HCT116 (cell line): ENCODE measurements around the gene LIN7B. TPM values are rescaled to one million over a fixed set of nuclear protein-coding genes. Genes with fewer than 3 reads are reported as not detected.

Experiments
- ATAC-seq: fragments of 200-7000 bp; cut with Tn5 transposase; 2 replicates; pipeline ENCODE4 v1.9.1; 2020; ENCODE audit warnings: mild to moderate bottlenecking, moderate library complexity
- BruUV-seq: library from RNA; stranded (reverse); fragments of 400-500 nt; replicated peaks from 2 replicates; lab custom pipeline; 2021; lab: Mats Ljungman, UMichigan
- CTCF ChIA-PET: fragments of 300-600 bp; sonication (Branson Sonifier 250); formaldehyde crosslinking; loops from one replicate; lab custom pipeline; 2021; ENCODE audit warnings: antibody characterized with exemption; lab: Charles Lee
- POLR2A ChIA-PET: fragments of 300-600, 350-600 bp; sonication (Branson Sonifier 250); formaldehyde crosslinking; loops from one replicate; lab custom pipeline; 2021; ENCODE audit warnings: antibody characterized with exemption; lab: Charles Lee
- RAD21 ChIA-PET, 2 experiments: fragments of 300-600 bp; sonication (Branson Sonifier 250); formaldehyde crosslinking; loops; one replicate each; lab custom pipeline; 2023; ENCODE audit warnings: low total read pairs in 2 of 2; ENCODE audit not compliant: uncharacterized antibody in 2 of 2, unreplicated experiment in 2 of 2, low non-redundant PET in 1 of 2; lab: Charles Lee
- DNase-seq: peaks from one replicate; pipeline ENCODE4 v3.0.0-alpha.2; 2010; ENCODE audit warnings: low read depth, low spot score
- H2AFZ ChIP-seq: fragments of 200-600 bp; shearing (Covaris generic), sonication (generic); 2 replicates; pipeline ENCODE4 v1.6.1; 2017; ENCODE audit warnings: low read depth, mixed run types, mixed read lengths, antibody characterized with exemption, low read length; ENCODE audit not compliant: poor library complexity, severe bottlenecking
- H3K27ac ChIP-seq: 2 replicates; pipeline ENCODE4 v1.5.1; 2012; ENCODE audit warnings: low read depth, low read length
- H3K27me3 ChIP-seq: fragments of 200-600 bp; sonication (generic); 2 replicates; pipeline ENCODE4 v1.6.1; 2016; ENCODE audit warnings: mixed run types, low read length, mixed read lengths; ENCODE audit not compliant: insufficient read depth
- H3K36me3 ChIP-seq, 2 experiments: fragments of 200-500 bp in 1 of 2; fragments of 200-600 bp in 1 of 2; sonication (Bioruptor generic) in 1 of 2; sonication (generic) in 1 of 2; 2 replicates each; pipeline versions ENCODE4 v1.5.1 to v1.6.1; 2014 to 2016; ENCODE audit warnings: low read length in 2 of 2, inconsistent platforms in 1 of 2, mixed read lengths in 1 of 2, mixed run types in 1 of 2; ENCODE audit not compliant: insufficient read depth in 2 of 2, control insufficient read depth in 1 of 2
- H3K4me1 ChIP-seq, 2 experiments: fragments of 200-600 bp in 1 of 2; sonication (generic) in 1 of 2; 2 replicates each; pipeline versions ENCODE4 v1.5.1 to v1.6.1; 2012 to 2017; ENCODE audit warnings: low read length in 2 of 2, inconsistent platforms in 1 of 2, mild to moderate bottlenecking in 1 of 2, mixed read lengths in 1 of 2, mixed run types in 1 of 2, moderate library complexity in 1 of 2; ENCODE audit not compliant: insufficient read depth in 2 of 2, control insufficient read depth in 1 of 2
- H3K4me2 ChIP-seq: fragments of 200-600 bp; sonication (generic); 2 replicates; pipeline ENCODE4 v1.6.1; 2017; ENCODE audit warnings: mixed run types, low read length, mixed read lengths
- H3K4me3 ChIP-seq, 2 experiments: fragments of 200-600 bp in 1 of 2; sonication (generic) in 1 of 2; replicated peaks in 1 of 2; 2 replicates each; pipeline ENCODE4 v1.5.1; 2011 to 2016; ENCODE audit warnings: low read length in 2 of 2, control low read depth in 1 of 2, low read depth in 1 of 2, mild to moderate bottlenecking in 1 of 2, mixed read lengths in 1 of 2, mixed run types in 1 of 2
- H3K79me2 ChIP-seq: fragments of 200-600 bp; sonication (generic); 2 replicates; pipeline ENCODE4 v1.6.1; 2017; ENCODE audit warnings: mild to moderate bottlenecking, mixed run types, low read length, moderate library complexity, mixed read lengths; ENCODE audit not compliant: insufficient read depth
- H3K9ac ChIP-seq: fragments of 200-600 bp; sonication (generic); 2 replicates; pipeline ENCODE4 v1.6.1; 2016; ENCODE audit warnings: low read length, mixed read lengths
- H3K9me2 ChIP-seq: fragments of 200-600 bp; sonication (generic), shearing (Covaris generic); 2 replicates; pipeline ENCODE4 v1.6.1; 2017; ENCODE audit warnings: mixed run types, mild to moderate bottlenecking, moderate library complexity; ENCODE audit not compliant: insufficient read depth
- H3K9me3 ChIP-seq, 2 experiments: fragments of 200-500 bp in 1 of 2; fragments of 200-600 bp in 1 of 2; sonication (Bioruptor generic) in 1 of 2; sonication (generic) in 1 of 2; 2 replicates each; pipeline ENCODE4 v1.6.1; 2014 to 2017; ENCODE audit warnings: low read length in 2 of 2, mixed read lengths in 2 of 2, inconsistent platforms in 1 of 2, low read depth in 1 of 2, mild to moderate bottlenecking in 1 of 2, mixed run types in 1 of 2, moderate library complexity in 1 of 2; ENCODE audit not compliant: control insufficient read depth in 1 of 2, insufficient read depth in 1 of 2
- H4K20me1 ChIP-seq: fragments of 200-600 bp; sonication (generic), shearing (Covaris generic); 2 replicates; pipeline ENCODE4 v1.6.1; 2017; ENCODE audit warnings: mixed run types, mild to moderate bottlenecking, moderate library complexity; ENCODE audit not compliant: insufficient read depth
- ELF1 ChIP-seq: IDR thresholded peaks from 2 replicates; pipeline ENCODE4 v1.6.1; 2012; ENCODE audit warnings: low read depth, borderline replicate concordance
- EZH2 ChIP-seq: fragments of 200-600 bp; sonication (generic); IDR thresholded peaks from 2 replicates; pipeline ENCODE4 v1.6.1; 2017; ENCODE audit warnings: antibody characterized with exemption, mixed run types
- EZH2phosphoT487 ChIP-seq: fragments of 200-600 bp; IDR thresholded peaks from 2 replicates; pipeline ENCODE4 v1.6.1; 2018; ENCODE audit warnings: antibody characterized with exemption, borderline replicate concordance
- FOSL1 ChIP-seq: IDR thresholded peaks from 2 replicates; pipeline ENCODE4 v1.6.1; 2012; ENCODE audit warnings: low read depth
- JUND ChIP-seq: IDR thresholded peaks from 2 replicates; pipeline ENCODE4 v1.6.1; 2012
- MAX ChIP-seq: IDR thresholded peaks from 2 replicates; pipeline ENCODE4 v1.6.1; 2012
- POLR2A ChIP-seq: IDR thresholded peaks from 2 replicates; pipeline ENCODE4 v1.7.0; 2011; ENCODE audit warnings: borderline replicate concordance; ENCODE audit not compliant: insufficient read depth, insufficient read length; ENCODE audit errors: extremely low read depth
- POLR2AphosphoS5 ChIP-seq: IDR thresholded peaks from 2 replicates; pipeline ENCODE4 v1.6.1; 2011; ENCODE audit warnings: mild to moderate bottlenecking, low read depth, low read length, moderate library complexity
- RAD21 ChIP-seq: IDR thresholded peaks from 2 replicates; pipeline ENCODE4 v1.6.1; 2012; ENCODE audit warnings: low read depth, mild to moderate bottlenecking
- REST ChIP-seq: IDR thresholded peaks from 2 replicates; pipeline ENCODE4 v1.6.1; 2012; ENCODE audit warnings: low read depth
- TCF7L2 ChIP-seq: IDR thresholded peaks from 2 replicates; pipeline ENCODE4 v1.7.0; 2011; ENCODE audit warnings: borderline replicate concordance, inconsistent platforms; ENCODE audit not compliant: insufficient read depth, insufficient read length; ENCODE audit errors: extremely low read depth
- YY1 ChIP-seq: IDR thresholded peaks from 2 replicates; pipeline ENCODE4 v1.6.1; 2011; ENCODE audit warnings: low read length, low read depth, moderate library complexity, mild to moderate bottlenecking; ENCODE audit not compliant: insufficient replicate concordance; ENCODE audit errors: extremely low read depth
- ZFX ChIP-seq: fragments of 450-650 bp; IDR thresholded peaks from 2 replicates; pipeline ENCODE4 v1.6.1; 2017
- ZNF274 ChIP-seq: fragments of 200-500 bp; sonication (Bioruptor generic); IDR thresholded peaks from 2 replicates; pipeline ENCODE4 v1.6.1; 2014; ENCODE audit warnings: mild to moderate bottlenecking, low read depth, low read length, inconsistent platforms
- intact Hi-C: fragments of 100-400 bp; cut with micrococcal nuclease; formaldehyde crosslinking; loops from 2 replicates; pipeline ENCODE4 v1.10.0; 2022
- total RNA-seq: library from RNA; stranded (reverse); gene quantifications from one replicate; pipeline ENCODE4 v1.2.1, GENCODE V29; 2021; ENCODE audit not compliant: unreplicated experiment
- TF ChIP-seq, protein P1 (sequence below), 3 experiments: fragments of 200-600 bp in 1 of 3; sonication (generic) in 1 of 3; IDR thresholded peaks in 2 of 3; conservative IDR thresholded peaks in 1 of 3; 2 replicates each; pipeline ENCODE4 v1.5.1; 2012 to 2017; ENCODE audit warnings: low read depth in 2 of 3, low read length in 2 of 3, antibody characterized with exemption in 1 of 3, borderline replicate concordance in 1 of 3, control low read depth in 1 of 3, mild to moderate bottlenecking in 1 of 3, mixed read lengths in 1 of 3, mixed run types in 1 of 3, moderate library complexity in 1 of 3; ENCODE audit not compliant: insufficient read depth in 1 of 3

Gene LIN7B
- total RNA-seq, 1 experiment from 2014 or later = 7.2 TPM

DNA sequence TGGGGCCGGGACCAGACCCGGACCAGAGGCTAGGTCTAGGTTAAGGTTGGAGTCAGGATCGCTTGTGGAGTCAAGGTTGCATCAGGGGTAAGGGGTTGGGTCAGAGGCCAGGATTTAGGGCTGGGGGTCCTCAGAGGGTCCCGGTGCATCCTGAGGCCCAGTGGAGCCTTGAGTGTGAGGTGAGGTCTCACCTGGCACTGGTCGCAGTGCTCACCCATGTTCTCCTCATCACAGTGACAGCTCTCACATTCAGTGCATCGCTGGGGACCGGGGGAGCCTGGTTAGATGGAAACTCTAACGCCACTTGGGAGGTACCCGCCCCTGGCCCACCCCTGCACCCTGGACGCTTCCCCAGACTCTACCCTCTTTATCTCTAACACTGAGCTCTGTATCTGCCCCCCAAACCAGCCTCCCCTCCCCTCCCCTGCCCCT is 38.0 kb downstream of the LIN7B start:
- CTCF ChIA-PET = interaction anchor here (0.7 to 2.1 kb wide), 1 partner anchor 47 kb away, joined by 3 to 13 read pairs; no protein-coding TSS in a partner anchor
- BruUV-seq = no TSS peak
- H3K79me2 ChIP-seq = no peaks in the 10 kb centered on the region
- H3K36me3 ChIP-seq = no peaks in the 10 kb centered on the region
- H3K27ac ChIP-seq = no peak overlapping the region; the same call in 1 of the 2 replicates
- POLR2A ChIA-PET = no interaction called here
- TF ChIP-seq JUND (no peak), TCF7L2 (no peak), FOSL1 (no peak), ELF1 (no peak), ZFX (no peak), REST (no peak), POLR2AphosphoS5 (no peak), EZH2phosphoT487 (no peak), ZNF274 (no peak), YY1 (no peak), EZH2 (no peak), POLR2A (no peak), MAX (no peak), RAD21 (no peak)
- TF ChIP-seq, protein P1, sequence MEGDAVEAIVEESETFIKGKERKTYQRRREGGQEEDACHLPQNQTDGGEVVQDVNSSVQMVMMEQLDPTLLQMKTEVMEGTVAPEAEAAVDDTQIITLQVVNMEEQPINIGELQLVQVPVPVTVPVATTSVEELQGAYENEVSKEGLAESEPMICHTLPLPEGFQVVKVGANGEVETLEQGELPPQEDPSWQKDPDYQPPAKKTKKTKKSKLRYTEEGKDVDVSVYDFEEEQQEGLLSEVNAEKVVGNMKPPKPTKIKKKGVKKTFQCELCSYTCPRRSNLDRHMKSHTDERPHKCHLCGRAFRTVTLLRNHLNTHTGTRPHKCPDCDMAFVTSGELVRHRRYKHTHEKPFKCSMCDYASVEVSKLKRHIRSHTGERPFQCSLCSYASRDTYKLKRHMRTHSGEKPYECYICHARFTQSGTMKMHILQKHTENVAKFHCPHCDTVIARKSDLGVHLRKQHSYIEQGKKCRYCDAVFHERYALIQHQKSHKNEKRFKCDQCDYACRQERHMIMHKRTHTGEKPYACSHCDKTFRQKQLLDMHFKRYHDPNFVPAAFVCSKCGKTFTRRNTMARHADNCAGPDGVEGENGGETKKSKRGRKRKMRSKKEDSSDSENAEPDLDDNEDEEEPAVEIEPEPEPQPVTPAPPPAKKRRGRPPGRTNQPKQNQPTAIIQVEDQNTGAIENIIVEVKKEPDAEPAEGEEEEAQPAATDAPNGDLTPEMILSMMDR (IDR thresholded peaks at IDR 0.05 in 2 of 3, conservative IDR thresholded peaks at IDR 0.05 in 1 of 3; ENCODE audit: borderline replicate concordance in 1 of 3, insufficient read depth in 1 of 3, low read depth in 2 of 3, low read length in 2 of 3) = no peak
- no peak overlapping the region for H2AFZ ChIP-seq
- no peaks in the 10 kb centered on the region for H3K9me3 ChIP-seq
- no peaks in the 10 kb centered on the region for H4K20me1 ChIP-seq
- intact Hi-C loops = no loop called here
- peak overlapping the region; percentile 99 for H3K4me2 ChIP-seq
- H3K4me1 ChIP-seq = peaks cover 19 to 50% of the 10 kb centered on the region in 2 experiments
- ATAC-seq = no peak
- H3K9ac ChIP-seq = no peak overlapping the region
- no peaks in the 10 kb centered on the region for H3K9me2 ChIP-seq
- no peak for DNase-seq
- RAD21 ChIA-PET = interaction anchor here in 1 of 2 experiments (0.6 kb wide), 1 partner anchor 24 kb away, joined by 5 read pairs; no protein-coding TSS in a partner anchor
- H3K27me3 ChIP-seq = no peaks in the 10 kb centered on the region
- no peak overlapping the region for H3K4me3 ChIP-seq
